Spinal cord (tissue), 10 donors: Measurements from ENCODE around the gene ATP10B. TPM values are rescaled to one million over a fixed set of nuclear protein-coding genes. Genes with fewer than 3 reads are reported as not detected.
A peak's percentile ranks its signal among the peaks of the same experiment; 100 is the strongest.

Experiments
- DNase-seq, 6 donors: peaks; one replicate each; pipeline versions ENCODE4 v3.0.0 to v3.0.0-alpha.2; 2013 to 2015; ENCODE audit warnings: low spot score in 6 of 6, low read depth in 4 of 6
- H3K27ac ChIP-seq: one replicate; pipeline ENCODE4 v1.5.1; 2013; ENCODE audit warnings: low read depth, low read length, control low read depth
- H3K27me3 ChIP-seq: one replicate; pipeline ENCODE4 v1.6.1; 2013; ENCODE audit warnings: low read length; ENCODE audit not compliant: control insufficient read depth, insufficient read depth
- H3K36me3 ChIP-seq: one replicate; pipeline ENCODE4 v1.6.1; 2013; ENCODE audit warnings: low read length; ENCODE audit not compliant: control insufficient read depth, insufficient read depth
- H3K4me1 ChIP-seq: one replicate; pipeline ENCODE4 v1.6.1; 2013; ENCODE audit warnings: low read length; ENCODE audit not compliant: control insufficient read depth, insufficient read depth
- H3K4me3 ChIP-seq: one replicate; pipeline ENCODE4 v1.5.1; 2013; ENCODE audit warnings: low read depth, low read length, control low read depth
- H3K9me3 ChIP-seq: one replicate; pipeline ENCODE4 v1.6.1; 2013; ENCODE audit warnings: low read length; ENCODE audit not compliant: control insufficient read depth, insufficient read depth
- WGBS: methylation state at CpG from one replicate; pipeline ENCODE4 v1.1.5; 2013; ENCODE audit warnings: missing lambda C conversion rate; ENCODE audit not compliant: insufficient coverage; 5-methylcytosine and 5-hydroxymethylcytosine counted together
- polyA plus RNA-seq, 2 donors: library from polyadenylated mRNA; unstranded; fragments of 120-200 nt; gene quantifications; one replicate each; pipeline ENCODE4 v1.2.1, GENCODE V29; 2013; ENCODE audit not compliant: insufficient read length in 2 of 2
- total RNA-seq, 2 donors: library from RNA; depleted of rRNA in 1 of 2; stranded (reverse); fragments of 120-200 nt in 1 of 2; fragments of >200 nt in 1 of 2; gene quantifications; one replicate each; pipeline versions ENCODE4 v1.2.3 to v1.2.4, GENCODE V29; 2013 to 2014
- donor health status: healthy.

ATP10B gene
- total and polyA plus RNA-seq, 4 donors: 3.6 to 9.3 (median 3.9) TPM

DNA sequence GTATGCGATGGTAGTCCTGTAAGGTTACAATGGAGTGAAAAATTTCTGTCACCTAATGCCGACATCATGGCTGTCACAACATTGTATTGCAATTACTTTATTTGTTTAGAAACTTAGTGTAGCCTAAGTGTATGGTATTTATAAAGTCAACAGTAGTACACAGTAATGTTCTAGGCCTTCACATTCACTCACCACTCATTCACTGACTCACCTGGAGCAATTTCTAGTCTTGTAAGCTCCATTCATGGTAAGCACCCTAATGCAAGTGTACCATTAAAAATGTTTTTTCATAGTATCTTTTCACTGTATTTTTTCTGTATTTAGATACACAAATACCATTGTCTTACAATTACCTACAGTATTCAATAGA lies 58.5 kb downstream of the ATP10B start:
- H3K9me3 ChIP-seq: no peaks in the 10 kb centered on the region
- H3K36me3 ChIP-seq: no peaks in the 10 kb centered on the region
- no peak for DNase-seq
- no peaks in the 10 kb centered on the region for H3K27me3 ChIP-seq
- WGBS: no CpG with 5 or more reads among the region's 2 CpGs
- no peak overlapping the region for H3K4me3 ChIP-seq
- no peak overlapping the region for H3K27ac ChIP-seq
- no peaks in the 10 kb centered on the region for H3K4me1 ChIP-seq

DNA sequence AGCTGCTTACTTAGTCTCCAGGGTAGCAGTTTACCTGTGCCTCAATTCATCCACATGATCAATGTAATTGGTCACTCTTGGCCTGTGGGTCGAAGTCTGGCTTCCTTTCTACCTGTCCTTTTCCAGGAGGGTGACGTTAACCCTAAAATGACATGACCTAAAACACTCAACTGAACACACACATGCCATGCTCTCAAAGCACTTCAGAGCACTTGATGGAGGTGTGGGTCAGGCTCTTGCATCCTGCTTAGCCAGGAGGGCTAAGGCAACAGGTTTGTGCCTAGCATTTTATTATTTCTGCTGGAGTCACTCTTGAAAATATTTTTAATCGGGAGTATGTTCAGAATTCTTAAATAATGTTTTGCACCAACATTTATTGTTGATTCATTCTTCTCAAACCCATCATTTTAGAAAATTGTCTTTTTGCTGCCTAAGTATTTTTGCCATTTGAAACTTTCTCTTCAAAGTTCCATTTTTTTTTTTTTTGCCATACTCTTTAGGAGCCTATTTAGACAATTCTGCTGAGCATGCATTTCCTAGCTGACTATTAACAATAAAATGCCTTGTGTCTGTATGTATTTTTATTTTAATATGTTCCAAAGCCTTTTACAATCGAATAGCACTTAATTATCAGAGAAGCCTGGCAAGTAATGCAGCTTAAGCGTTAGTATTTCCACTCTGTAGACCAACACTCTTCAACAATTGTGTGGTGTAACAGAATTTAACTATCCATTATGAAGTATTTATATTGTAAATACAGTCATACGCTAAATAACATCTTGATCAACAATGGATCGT lies 59.1 kb downstream of the ATP10B start:
- H3K27me3 ChIP-seq: no peaks in the 10 kb centered on the region
- no peaks in the 10 kb centered on the region for H3K9me3 ChIP-seq
- no peak overlapping the region for H3K27ac ChIP-seq
- no peak for DNase-seq
- no peaks in the 10 kb centered on the region for H3K36me3 ChIP-seq
- no peaks in the 10 kb centered on the region for H3K4me1 ChIP-seq
- no peak overlapping the region for H3K4me3 ChIP-seq
- WGBS: 60% methylated on average over 1 of the region's 7 CpGs

DNA sequence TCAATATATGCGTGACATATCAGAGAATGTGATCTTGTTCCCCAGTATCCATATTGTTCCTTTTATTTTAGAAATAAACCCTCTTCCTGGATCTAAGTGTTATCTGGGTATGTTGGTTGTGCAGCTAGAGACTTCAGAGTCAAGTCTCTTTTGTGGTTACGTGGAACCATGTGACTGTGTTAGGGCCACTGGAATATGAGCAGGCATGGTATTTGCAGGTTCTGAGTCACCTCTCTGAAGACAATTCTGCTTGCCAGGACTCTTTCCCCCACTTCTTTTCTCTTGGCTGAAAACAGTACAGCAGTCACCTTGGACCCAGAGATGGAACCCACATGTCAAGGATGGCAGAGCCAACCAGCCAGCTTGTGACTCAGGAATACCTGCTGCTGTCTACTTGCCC lies 59.7 kb downstream of the ATP10B start:
- Histone ChIP-seq H3K4me1 (peaks cover 3% of the 10 kb centered on the region), H3K4me3 (no peak overlapping the region), H3K27ac (no peak overlapping the region), H3K27me3 (no peaks in the 10 kb centered on the region), H3K9me3 (no peaks in the 10 kb centered on the region), H3K36me3 (no peaks in the 10 kb centered on the region)
- 80% methylated on average over 1 of the region's 2 CpGs for WGBS
- DNase-seq: no peak

DNA sequence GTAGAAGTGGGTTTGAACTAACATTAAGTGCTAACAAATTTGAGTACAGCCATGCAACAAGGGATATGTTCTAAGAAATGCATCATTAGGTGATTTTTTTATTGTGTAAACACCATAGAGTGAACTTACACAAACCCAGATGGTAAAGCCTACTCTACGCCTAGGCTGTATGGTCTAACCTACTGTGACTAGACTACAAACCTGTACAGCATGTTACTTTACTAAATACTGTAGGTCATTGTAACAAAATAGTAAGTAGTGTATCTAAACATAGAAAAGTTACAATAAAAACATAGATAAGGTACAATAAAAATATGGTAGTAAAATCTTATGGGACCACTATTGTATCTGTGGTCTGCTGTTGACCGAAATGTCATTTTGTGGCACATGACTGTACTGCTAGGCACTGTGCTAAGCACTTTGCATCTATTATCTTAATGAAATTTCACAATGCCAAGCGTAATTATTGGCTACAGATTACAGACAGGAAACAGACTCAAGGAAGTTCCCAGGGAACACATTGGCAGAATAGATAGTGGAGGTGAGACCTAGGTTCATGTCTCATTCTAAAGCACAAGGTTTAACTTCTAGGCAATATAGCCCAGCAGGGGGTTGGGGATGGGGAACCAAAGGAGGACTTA lies 62.7 kb downstream of the ATP10B start:
- 100% methylated on average over 1 of the region's 3 CpGs for WGBS
- Histone ChIP-seq H3K27me3 (no peaks in the 10 kb centered on the region), H3K4me1 (peaks cover 5% of the 10 kb centered on the region), H3K36me3 (no peaks in the 10 kb centered on the region), H3K4me3 (no peak overlapping the region), H3K9me3 (no peaks in the 10 kb centered on the region), H3K27ac (no peak overlapping the region)
- DNase-seq: no peak

DNA sequence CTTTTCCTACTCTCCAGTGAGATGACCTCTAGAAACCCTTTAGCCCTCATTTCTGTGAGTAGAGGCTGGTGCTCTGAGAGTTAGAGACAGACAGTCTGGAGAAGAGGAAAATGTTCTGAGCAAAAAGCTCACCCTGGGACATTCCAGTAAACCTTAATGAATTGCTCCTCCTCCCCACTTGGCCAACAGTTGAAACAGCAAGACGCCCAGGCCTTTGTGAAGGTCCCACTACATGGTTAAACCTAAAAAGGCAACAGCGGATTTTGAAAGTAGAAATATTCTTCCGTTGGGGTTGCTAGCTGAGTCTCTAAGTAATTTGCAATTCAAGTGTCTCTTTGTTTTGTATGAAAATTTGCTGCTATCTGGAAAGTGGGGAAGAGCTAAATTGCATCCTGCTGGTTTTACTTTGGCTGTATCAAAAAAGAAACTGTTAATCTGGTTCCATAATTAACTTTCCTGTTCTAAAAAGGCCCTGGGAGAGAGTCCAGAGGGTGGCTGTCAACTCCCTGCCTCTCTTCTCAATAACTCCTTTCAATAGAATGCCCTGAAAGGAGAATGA lies 63.8 kb downstream of the ATP10B start:
- WGBS: 18% methylated on average over 3 of the region's 3 CpGs
- Histone ChIP-seq H3K4me3 (no peak overlapping the region), H3K27ac (peak overlapping the region; percentile 44), H3K36me3 (no peaks in the 10 kb centered on the region), H3K27me3 (no peaks in the 10 kb centered on the region), H3K4me1 (peaks cover 5% of the 10 kb centered on the region), H3K9me3 (no peaks in the 10 kb centered on the region)
- DNase-seq: peak in 3 of 6 donors; percentile 33 to 82 (median 54)

DNA sequence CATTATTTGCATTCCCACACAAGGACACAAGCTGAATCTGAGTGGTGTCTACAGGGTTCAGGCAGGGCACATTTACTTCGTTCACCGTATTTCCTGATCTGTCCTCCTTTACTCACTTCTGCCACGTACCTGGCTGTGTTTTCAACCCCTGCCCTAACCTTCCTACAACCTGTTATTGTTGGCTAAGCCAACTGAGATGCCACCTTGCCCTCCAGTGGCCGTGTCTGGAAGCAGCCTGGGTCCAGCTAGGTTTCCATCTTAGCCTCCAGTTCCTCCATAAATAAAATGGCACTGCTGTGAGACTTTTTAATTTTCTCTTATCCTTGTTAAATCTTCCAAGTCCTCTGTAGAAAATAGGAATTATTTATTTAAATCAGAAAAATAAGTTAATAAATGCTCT lies 64.8 kb downstream of the ATP10B start:
- Histone ChIP-seq H3K36me3 (no peaks in the 10 kb centered on the region), H3K4me3 (no peak overlapping the region), H3K27me3 (no peaks in the 10 kb centered on the region), H3K27ac (no peak overlapping the region), H3K9me3 (no peaks in the 10 kb centered on the region), H3K4me1 (peaks cover 5% of the 10 kb centered on the region)
- no peak for DNase-seq
- 79% methylated on average over 4 of the region's 4 CpGs for WGBS

DNA sequence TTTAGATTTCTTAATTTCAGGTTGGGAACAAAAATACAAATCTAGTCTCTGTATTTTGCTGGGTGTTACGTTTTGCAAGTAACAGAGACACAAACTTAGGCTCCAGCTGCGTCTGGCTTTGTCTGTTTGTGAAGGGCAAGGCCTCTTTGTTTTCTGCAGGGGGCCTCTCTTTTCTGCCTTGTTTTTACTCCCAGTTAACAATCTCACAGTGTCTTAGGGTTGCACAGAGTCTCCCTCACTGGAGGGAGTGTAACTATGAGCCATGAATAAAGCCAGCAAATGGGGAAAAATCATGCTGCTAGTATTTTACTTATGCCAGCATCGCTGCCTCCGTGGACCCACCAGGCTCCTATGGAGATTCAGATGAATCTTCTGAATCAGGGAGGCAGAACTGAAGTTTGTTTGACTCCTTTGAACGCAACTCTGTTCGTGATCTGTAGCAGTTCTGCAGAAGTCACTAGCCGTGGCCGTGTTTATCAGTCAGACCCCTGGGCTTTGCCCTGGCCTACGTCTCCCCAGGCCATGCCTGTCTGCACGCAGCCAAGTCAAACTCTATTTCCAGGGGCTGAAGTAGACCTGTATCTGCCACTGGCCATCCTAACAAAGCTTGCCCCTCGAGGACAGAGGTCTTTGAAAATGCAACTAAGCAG lies 77.2 kb downstream of the ATP10B start:
- Histone ChIP-seq H3K27me3 (no peaks in the 10 kb centered on the region), H3K27ac (no peak overlapping the region), H3K4me3 (no peak overlapping the region), H3K4me1 (peaks cover 7% of the 10 kb centered on the region), H3K9me3 (no peaks in the 10 kb centered on the region), H3K36me3 (no peaks in the 10 kb centered on the region)
- 30% methylated on average over 10 of the region's 11 CpGs for WGBS
- DNase-seq: peak in 2 of 6 donors; percentile 59 to 60

DNA sequence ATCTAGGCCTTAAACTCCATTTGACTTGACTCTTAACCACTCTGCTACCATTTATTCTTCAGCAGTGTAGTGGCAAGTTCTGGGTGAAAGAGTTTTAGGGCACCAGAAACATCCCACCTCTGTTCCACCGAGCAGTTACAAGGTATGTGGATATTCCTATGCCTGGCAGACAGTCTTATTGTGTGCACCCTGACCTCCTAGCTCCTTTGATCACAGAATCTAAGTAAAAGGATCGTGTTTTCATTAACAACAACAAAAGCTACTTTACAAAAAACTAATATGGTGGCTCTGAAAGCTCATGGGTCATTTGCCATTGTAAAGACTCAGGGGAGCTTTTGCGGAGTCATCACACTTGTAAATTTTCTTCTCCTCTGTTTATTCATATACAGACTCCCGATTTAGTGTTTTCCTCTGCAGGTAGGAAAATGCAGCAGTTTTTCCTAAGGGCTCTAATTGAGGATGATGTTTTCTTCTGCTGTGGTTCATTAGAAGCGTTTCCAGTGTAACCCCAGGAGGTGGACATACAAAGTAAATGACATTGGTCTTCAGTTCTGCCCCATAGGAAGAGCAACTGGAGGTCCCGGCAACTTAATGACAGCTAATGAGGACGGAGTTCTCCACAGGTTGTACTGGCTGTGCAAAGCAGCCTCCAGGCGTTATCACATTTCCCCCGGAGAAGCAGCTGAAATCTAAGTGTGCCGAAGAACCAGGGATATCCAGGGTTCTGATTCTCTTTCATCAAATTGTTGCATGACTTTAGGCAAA lies 78.2 kb downstream of the ATP10B start:
- WGBS: 51% methylated on average over 5 of the region's 10 CpGs
- peaks cover 7% of the 10 kb centered on the region for H3K4me1 ChIP-seq
- no peaks in the 10 kb centered on the region for H3K27me3 ChIP-seq

DNA sequence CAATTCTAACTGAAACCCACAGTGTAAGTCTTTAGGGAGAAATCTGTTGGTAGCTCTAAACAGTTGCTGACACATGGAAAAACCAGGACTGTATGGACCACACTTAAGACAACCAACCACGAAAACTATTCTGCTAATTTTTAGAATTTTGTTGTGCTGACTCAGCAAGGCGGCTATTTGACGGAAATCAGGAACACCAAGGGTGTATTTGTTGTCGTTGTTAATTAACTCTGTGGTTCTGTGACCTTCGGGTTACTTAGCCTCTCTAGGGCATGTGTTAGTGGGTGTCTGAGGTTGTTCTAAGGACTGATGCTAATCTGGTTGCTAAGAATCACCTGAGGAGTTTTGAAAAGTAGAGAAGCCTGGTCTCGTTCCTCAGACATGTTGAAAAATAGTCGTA lies 79.2 kb downstream of the ATP10B start:
- DNase-seq: no peak
- 89% methylated on average over 6 of the region's 7 CpGs for WGBS
- Histone ChIP-seq H3K9me3 (no peaks in the 10 kb centered on the region), H3K4me3 (no peak overlapping the region), H3K27ac (no peak overlapping the region), H3K27me3 (no peaks in the 10 kb centered on the region), H3K36me3 (no peaks in the 10 kb centered on the region), H3K4me1 (peaks cover 7% of the 10 kb centered on the region)

More for the DNA sequence above, 78.2 kb downstream of the ATP10B start:
- Histone ChIP-seq H3K9me3 (no peaks in the 10 kb centered on the region), H3K36me3 (no peaks in the 10 kb centered on the region), H3K27ac (no peak overlapping the region), H3K4me3 (no peak overlapping the region)
- DNase-seq: peak in 1 of 6 donors; percentile 54
